GM19467 (cell line): Measurements from ENCODE around the gene TBCA.

ENCODE experiments used
- ATAC-seq: cut with Tn5 transposase; IDR thresholded peaks from one replicate; pipeline ENCODE4 v1.9.1; 2021; ENCODE audit warnings: mild to moderate bottlenecking, moderate library complexity; ENCODE audit not compliant: unreplicated experiment

Gene TBCA, protein sequence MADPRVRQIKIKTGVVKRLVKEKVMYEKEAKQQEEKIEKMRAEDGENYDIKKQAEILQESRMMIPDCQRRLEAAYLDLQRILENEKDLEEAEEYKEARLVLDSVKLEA

DNA sequence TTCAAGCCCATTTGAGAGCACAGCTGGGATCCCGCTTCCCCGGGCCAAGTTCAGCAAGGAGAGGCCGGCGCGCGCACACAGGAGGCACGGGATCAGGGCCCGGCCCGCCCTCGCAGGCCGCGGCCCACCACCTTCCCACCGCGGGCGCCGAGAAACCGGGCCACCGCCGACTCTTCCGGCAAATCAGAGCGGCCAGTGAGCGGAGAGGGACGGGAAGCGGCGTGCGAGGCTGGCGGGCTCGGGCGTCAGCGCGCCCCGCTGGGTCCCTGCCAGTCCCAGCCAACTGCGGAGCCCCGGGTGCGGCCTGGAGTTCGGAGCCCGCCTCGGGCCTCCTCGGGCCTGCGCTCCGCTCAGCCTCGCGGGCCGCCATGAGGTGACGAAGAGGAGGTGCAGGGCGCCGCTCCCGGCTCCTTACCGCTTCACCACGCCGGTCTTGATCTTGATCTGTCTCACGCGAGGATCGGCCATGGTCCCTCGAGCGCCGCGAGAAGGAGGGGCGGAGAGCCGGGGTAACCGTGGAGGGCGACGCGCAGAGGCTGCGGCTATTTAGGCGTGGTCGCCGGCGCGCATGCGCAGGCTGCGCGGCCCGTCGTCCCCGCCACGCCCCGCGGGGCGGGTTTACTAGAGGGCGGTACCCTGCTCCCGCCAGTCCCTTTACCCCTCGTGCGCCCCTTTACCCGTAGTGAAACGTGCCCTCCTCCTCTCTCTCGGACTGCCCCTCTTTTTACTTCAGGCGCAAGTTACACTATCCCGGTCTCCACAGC is at the start of gene TBCA:
Gene TBCA (minus strand): TSS at position 550 of the 764 bp plus-strand sequence. CDS start 82 bp downstream, at position 468.
- peak; percentile 90 for ATAC-seq

DNA sequence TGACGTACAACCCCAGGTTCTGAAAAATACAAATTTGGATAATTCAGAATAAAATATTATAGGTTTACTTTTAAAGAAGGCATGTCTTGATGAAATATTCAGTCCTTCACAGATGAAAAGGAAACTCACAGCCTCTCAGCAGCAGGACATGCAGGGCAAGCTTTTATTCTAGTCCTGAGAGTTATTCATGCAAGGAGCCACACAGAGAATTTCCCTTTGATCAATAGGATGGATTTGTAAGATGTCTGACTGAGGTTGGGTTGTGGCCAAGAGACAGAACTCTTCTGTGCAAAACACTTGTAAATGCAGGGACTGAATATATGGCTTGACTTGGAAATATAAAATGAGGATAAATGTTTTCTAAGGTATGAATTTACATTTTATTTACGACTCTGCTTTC is 48.8 kb upstream of the TBCA start:
- ATAC-seq: no peak

DNA sequence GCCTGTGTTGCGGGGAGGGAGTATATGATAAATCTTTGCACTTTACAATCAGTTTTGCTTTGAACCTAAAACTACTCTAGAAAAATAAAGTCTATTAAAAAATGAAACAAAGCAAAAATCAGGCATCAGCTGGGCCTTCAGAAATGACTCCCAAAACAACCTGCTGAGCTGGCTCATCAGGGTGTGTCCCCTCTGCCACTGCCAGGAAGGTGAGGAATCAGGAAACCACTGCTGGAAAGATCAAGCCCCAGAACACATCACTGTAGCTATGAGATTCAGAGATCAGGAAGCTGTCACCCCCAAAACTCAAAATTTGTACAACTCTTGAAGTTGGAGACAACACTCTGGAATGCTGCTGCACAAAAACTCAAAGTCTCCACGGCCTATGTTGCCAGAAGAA is 40.5 kb upstream of the TBCA start:
- ATAC-seq: no peak

DNA sequence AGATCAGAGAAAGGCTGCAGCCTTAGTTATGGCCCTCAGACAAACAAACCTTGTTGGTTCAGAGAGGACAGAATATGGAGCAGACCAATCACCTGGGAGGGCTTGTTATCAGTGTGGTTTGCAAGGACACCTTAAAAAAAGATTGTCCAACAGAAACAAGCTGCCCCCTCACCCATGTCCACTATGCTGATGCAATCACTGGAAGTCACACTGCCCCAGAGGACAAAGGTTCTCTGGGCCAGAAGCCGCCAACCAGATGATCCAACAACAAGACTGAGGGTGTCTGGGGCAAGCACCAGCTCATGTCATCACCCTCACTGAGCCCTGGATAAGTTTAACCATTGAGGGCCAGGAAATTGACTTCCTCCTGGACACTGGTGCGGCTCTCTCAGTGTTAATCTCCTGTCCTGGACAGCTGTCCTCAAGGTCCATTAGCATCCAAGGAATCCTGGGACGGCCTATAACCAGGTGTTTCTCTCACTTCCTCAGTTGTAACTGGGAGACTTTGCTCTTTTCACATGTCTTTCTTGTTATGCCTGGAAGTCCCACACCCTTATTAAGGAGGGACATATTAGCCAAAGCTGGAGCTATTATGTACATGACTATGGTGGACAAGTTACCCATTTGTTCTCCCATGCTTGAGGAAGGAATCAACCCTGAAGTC is 36.9 kb upstream of the TBCA start:
- ATAC-seq: no peak

DNA sequence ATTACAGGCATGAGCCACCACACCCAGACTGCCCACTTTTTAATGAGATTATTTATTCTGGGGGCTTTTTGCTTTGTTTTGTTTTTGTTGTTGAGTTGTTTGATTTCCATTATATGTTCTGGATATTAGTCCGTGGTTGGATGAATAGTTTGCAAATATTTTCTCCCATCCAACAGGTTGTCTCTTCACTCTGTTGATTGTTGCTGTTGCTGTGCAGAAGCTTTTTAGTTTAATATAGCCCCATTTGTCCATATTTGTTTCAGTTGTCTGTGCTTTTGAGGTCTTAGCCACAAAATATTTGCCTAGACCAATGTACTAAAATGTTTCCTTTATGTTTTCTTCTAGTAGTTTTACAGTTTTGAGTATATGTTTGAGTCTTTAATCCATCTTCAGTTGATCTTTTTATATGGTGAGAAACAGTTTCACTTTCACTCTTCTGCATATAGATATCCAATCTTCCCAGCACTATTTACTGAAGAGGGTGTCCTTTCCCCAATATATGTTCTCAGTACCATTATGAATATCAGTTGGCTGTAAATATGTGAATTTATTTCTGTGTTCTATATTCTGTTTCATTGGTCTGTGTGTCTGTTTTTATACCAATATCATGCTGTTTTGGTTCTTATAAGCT is 30.2 kb upstream of the TBCA start:
- no peak for ATAC-seq

DNA sequence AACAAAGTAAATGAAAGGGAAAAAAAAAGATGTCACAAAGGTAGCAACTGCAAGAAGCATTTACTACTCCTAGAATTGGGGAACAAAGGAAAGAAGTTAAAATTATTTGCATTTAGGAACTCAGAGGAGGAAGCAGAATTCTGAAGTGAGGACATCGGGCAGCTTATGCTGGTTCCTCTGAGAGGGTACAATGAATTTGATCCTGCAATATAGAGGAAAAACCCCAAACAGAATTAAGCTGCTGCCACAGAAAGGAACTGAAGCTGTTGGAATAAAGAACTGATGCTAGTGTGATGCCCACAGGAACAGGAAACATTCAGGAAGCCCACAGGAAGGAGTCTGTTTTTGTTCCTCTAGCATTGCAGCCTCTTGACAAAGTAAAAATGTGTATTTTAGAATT is 22.3 kb upstream of the TBCA start:
- ATAC-seq: no peak

DNA sequence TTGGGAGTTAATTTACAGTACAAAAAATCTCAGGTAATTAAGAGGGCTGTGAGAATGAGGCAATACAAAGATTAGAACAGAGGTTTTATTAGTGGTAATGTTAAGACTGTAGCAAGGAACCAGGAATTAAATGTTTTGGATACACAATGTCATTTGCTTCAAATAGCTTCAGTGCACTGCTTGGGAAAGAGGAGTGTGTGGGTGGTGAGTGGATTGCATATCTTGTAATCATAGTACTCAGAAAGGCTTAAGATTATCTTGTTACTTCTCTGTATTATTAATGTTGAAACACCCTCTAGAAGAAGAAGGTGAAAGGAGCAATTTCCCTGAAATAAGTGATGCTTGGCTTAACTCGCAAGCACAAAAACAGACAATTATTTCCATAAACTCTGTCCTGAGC is 21.0 kb upstream of the TBCA start:
- ATAC-seq: no peak

DNA sequence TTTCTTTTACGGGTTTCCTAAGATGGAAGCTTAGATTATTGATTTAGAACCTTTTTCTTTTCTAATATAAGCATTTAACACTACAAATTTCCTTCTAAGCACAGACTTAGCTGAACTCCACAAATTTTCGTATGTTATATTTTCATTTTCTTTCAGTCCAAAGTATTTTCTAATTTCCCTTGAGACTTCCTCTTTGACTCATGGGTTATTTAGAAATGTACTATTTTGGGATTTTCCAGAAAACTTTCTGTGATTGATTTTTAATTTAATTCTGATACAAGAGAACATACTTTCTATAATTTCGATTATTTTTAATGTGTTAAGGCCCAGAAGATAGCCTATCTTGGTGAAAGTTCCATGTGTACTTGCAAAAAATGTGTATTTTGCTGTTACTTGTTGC is 19.7 kb upstream of the TBCA start:
- no peak for ATAC-seq

DNA sequence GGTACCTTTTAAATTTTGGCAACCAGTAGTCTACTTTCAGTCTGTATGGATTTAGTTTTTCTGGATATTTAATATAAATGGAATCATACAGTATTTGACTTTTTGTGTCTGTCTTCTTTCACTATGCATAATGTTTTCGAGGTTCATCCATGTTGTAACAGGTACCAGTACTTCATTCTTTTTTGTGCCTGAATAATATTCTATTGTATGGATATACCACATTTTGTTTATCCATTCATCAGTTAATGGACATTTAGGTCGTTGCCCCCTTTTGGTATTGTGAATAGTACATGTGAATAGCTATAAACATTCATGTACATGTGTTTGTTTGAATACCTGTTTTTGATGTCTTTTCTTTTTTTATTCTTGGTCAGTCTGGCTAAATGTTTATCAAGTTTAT is 19.1 kb upstream of the TBCA start:
- no peak for ATAC-seq

DNA sequence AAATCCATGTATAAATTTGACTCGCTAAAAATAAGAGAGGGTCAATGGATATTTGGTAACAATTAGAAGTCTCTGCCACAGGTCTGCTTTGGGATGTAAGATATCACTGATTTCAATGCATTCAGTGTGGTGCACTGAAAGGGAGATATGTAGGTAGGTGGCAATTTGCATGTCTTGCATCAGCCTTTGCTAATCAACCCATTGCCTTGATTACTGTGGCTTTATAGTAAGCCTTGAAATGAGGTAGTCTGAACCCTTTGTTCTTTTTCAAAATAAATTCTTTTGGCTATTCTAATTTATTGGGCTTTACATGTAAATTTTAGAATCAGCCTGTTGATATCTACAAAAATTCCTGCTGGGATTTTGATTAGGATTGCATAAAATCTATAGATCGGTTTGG is 15.8 kb upstream of the TBCA start:
- ATAC-seq: no peak

DNA sequence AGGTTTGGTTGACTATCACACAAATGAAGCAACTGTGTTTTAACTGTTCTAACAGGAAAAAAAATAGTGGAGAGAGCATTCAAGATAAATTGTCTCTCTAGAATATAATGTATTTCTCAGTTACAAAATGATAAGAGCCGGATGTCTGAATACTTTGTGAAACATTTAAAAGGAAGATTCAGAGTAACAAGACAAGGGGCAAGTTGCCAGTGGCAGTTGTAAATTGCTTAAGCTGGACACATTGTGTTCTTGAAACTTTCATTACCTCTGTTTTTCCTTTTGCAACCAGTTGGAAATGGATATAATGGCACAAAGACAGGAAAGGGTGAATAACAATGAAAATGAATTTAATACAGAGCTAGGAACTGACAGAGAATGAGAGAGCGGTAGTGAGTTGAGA is 15.2 kb upstream of the TBCA start:
- no peak for ATAC-seq

DNA sequence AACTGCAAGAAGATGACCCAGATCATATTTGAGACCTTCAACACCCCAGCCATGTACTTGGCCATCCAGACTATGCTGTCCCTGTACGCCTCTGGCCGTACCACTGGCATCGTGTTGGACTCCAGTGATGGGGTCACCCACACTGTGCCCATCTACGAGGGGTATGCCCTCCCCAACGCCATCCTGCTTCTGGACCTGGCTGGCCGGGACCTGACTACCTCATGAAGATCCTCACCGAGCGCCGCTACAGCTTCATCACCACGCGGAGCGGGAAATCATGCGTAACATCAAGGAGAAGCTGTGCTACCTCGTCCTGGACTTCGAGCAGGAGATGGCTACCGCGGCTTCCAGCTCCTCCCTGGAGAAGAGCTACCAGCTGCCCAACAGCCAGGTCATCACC is 9.1 kb upstream of the TBCA start:
- ATAC-seq: no peak

DNA sequence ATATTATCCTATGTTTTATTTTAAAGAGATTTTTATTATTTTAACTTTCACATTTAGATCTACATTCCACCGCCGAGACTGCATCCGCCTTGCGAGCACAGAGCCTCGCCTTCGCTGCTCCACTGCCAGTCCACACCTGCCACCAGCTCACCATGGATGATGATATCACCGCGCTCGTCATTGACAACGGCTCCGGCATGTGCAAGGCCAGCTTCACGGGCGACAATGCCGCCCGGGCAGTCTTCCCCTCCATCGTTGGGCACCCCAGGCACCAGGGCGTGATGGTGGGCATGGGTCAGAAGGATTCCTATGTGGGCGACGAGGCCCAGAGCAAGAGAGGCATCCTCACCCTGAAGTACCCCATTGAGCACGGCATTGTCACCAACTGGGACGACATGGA is 8.6 kb upstream of the TBCA start:
- ATAC-seq: no peak

DNA sequence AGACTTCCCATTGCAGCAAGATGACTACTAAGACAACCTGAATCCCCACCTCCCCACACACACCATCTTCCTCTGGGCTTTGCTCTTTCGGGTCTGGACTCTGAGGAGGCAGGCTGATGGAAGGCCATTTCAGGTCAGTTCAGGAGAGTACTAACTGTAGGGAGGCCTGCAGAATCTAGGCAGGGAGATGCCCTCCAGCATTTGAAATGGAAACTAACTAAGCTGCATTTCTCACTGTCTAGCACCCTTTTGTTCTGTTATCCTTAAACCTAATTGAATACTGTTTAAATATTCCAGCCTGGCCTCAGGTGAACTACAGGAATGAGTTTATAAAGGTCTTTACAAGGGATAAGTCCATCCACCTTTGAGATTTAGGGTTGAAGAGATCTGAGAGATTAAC is 4.9 kb upstream of the TBCA start:
- no peak for ATAC-seq

DNA sequence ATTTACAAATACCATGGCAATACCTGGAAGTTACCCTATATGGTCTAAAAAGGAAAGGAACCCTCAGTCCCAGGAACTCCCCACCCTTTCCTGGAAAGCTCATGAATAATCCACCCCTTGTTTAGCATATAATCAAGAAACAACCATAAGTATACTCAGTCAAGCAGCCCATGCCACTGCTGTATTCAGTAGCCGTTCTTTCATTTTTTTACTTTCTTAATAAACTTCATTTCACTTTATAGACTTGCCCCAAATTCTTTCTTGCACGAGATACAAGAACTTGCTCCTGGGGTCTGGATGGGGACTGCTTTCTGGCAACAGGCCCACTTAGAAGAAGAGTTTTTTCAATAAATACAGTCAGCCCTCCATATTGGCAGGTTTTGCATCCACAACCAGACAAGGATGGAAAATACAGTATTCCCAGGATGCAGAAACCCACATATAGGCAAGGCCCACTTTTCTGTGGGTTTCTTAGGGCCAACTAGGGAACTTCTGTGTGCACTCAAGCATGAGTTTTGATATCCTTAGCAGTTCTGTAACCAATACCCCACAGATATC is 2.8 kb upstream of the TBCA start:
- no peak for ATAC-seq

DNA sequence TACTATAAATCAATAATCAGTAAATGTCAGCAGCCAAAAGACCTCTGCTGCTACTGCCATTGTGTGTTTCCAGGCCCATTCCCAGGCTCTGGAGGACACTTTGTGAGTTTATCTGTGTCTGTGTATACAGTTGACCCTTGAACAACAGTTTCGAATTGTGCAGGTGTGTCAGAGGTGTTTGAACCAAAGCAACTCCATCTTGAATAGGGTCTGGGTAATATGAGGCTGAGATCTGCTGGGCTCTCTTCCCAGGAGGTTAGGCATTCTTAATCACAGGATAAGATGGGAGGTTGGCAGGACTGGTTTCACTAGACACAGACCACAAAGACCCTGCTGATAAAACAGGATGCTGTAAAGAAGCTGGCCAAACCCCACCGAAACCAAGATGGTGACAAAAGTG is 2.3 kb upstream of the TBCA start:
- no peak for ATAC-seq

DNA sequence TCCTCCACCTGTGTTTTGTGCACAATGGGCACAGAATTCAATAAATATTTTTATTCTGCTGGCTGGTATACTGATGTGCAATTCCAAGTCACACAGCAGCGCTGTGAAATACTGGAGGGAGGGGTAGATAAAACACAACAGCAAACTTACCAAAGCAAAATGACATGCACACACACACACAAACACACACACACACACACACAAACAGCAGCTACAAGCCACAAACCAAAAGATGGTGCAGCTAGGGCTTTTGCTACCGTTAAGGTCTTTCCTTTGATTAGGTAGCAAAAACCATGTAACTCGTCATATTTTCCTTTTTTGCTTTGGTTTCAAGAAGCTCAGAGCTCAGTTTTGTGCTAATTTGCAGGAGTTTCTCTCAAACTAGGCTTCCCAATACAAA is 1.8 kb upstream of the TBCA start:
- ATAC-seq: no peak

DNA sequence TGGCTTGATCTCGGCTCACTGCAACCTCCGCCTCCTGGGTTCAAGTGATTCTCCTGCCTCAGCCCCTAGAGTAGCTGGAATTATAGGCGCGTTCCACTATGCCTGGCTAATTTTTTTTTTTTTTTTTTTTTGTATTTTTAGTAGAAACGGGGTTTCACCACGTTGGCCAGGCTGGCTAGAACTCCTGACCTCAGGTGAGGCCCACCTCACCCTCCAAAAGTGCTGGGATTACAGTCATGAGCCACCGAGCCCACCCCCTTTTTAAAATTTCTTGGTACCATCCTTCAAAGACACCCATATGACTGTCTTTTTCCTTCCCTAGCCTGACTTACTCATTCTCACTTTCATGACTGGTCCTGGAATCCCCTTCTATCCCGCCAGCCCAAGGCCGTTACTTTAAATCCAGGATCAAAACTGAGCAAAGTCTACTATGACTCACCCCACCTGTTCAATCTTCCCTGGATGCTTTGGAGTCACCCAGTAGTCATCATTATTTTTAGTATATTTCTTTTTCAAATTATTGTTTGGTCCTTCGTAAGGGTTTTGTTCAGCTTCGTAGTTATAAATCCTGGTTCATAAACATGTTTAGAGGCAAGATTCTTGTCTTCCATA is 1.2 kb upstream of the TBCA start:
- no peak for ATAC-seq

DNA sequence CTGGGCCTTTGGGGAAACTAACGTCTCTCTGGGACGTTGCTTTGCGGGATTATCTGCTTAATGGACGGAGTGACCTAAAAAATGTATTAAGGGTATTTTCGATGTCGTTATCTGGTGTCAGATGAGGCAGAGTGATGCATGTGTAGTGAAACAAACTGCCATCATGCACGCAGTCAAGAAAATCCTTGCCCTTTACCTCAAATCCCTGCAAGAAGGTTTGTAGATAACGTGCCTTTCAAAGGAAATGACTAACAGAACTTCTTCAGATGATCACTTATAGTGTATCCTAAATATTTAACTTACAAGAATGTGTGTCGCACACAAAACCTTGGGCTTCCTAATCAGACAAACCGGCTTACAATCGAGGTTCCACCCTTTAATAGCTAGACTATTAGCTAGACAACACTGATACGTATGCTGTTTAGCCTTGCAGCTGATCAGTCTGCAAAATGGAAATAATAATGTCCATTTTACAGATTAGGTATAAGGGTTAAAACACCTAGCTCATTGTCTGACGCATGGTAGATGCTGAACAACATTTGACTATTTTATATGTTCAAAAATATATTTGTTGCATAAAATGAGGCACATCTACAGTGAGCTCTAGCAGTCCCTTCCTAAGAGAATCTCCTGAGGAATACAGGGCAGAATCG is 541 bp upstream of the TBCA start:
- ATAC-seq: no peak

DNA sequence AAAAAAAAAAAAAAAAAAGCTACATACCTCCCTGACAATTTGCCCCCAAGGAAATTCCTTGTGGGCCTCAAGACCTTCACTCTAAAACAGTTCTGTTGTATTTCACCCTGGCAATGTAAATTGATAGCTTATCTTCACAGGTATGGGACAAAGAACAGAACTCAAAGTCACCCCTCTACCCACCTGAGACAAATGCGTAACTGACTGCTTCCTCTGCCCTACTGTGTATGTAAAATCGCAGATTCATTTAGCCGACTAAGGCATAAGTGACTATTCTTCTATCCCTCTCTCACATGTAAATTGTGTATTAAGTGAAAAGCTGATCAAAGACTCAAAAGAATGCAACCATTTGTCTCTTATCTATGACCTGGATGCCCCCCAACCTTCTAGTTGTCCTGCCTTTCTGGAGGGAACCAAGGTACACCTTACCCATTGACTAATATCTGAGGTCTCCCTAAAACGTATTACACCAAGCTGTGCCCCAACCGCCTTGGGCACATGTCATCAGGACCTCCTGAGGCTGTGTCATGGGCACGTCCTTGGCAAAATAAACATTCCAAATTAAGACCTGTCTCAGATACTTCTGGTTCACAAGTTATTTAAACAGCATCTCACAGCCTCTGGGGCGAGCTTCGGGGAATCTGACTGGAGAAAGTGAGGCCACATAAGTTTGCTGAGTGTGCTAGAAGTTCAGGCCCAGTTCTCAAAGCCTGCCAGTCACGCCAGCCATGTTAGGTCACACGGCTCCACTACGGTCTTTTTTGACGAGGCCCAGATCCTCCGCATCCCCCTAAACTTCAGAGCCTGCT is 954 bp downstream of the TBCA start:
- ATAC-seq: no peak
